Right lung (tissue), 5 donors: Measurements from ENCODE around the gene C11orf71. TPM values are rescaled to one million over a fixed set of nuclear protein-coding genes. Genes with fewer than 3 reads are reported as not detected.

Source experiments
- DNase-seq, 2 donors: peaks; one replicate each; pipeline ENCODE4 v3.0.0-alpha.2; 2013
- polyA plus RNA-seq, 5 donors: library from polyadenylated mRNA; unstranded; fragments of 120-200 nt; gene quantifications; one replicate each; pipeline versions ENCODE4 v1.2.1 to v1.2.3, GENCODE V29; 2013; ENCODE audit warnings: inconsistent platforms in 1 of 5, low replicate concordance in 1 of 5; ENCODE audit not compliant: insufficient read length in 5 of 5, insufficient read depth in 1 of 5

The C11orf71 gene
- polyA plus RNA-seq, 5 donors: 9.3 to 10.4 (median 10.3) TPM

DNA sequence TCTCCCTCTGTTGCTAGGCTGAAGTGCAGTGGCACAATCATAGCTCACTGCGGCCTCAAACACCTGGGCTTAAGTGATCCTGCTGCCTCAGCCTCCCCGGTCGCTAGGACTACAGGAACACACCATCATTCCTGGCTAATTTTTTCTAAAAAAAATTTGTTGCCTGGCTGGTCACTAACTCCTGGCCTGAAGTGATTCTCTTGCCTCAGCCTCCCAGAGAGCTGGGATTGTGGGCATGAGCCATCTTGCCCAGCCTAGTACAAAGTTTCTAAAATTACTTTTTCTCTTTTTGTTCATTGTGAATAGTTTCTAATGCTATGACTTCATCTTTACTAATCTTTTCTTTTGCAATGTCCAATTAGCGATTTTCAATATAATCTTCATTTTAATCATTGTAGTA, 12.6 kb upstream of the C11orf71 start:
- no peak for DNase-seq

DNA sequence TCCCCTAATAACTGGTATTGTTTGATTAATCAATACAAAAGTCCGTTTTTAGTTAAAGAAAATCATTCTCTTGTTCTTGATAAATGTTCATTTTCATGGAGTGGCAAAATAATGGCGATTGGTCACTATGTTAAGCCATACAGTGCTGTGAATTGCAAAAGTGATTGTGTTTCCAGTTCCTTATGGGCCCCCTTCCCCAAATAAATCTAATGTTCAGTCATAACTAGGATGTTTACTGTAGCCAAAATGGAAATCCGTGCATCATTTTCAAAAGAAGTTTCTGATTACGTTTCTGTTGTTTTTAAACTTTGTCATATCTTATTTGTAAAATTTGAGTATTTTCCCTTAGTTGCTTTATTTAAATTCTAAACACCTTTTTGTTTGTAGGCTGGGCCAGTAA, 1.0 kb upstream of the C11orf71 start:
- DNase-seq: peak; percentile 25 to 26

DNA sequence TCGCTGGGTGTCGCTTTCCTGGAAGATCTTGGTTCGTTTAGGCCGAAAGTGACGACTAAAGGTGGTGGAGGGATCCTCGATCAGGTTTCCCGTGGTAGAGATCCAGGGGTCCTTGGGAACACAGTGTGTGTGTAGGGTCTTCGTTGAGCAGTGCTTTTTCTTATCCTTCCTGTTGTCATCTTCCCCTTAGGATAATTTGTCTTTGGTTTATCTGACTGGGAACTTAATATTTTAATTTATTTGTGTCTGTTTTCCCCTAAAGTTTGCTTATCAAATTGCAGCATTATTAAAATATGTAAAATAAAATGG, 558 bp upstream of the C11orf71 start:
- no peak for DNase-seq

DNA sequence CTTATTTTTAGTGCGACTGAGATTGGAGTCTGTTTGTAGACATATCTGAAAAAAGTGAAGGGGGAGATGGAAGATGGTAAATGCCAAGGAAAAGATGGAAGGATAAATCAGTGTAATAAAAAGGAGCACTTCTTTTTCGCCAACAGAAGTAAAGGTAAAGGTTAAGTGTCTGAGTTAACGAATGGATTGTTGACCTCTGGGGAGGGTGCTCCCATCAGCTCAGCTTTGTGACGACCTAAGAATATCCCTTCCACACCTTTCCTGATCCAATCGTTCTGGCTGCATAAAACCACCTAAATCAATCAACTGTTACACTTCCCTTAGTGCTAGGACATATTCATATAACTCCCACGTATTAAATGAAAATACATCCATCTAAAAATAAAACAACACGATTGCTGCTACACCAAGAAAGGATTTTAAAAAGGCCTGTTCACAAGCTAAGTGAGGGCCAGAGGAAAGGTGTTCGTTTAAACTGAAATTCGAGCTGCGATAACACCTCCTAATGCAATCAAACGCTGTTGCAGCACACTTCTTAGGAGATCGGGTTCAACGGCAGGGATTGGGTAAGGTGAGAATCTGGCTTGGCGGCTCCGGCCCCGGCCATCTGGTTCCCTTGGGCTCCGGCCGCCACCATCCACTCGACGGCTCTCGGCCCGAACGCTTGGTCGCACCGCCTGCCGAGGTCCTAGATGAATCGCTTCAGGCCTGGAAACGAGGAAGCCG, 658 bp downstream of the C11orf71 start:
- no peak for DNase-seq

DNA sequence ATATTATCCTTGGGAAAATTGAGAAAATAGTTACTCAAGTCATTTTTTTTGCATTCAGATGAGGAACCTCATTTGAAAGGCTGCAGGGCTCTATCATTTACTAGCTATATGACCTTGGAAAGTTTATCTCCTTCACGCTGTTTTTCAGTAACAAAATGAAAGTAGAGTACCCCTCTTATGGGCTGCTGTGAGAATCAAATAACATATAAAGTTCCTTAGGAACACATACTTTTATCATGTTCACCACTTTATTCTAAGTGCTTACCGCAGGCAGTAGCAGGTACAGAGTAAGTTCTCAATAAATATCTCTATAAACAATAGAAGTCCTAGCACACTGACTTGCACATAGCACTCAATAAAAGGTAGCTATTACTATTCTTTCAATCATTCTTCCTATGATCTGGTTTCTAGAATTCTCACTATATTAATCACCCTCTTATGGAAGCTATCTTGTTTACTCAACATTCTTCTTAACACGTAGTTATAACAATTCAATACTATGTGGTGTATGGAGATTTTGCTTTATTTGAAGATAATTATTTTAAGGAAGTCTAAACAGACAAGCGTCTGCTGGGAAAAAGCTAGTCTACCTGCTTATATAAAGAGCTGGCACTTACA, 1.9 kb downstream of the C11orf71 start:
- DNase-seq: no peak

DNA sequence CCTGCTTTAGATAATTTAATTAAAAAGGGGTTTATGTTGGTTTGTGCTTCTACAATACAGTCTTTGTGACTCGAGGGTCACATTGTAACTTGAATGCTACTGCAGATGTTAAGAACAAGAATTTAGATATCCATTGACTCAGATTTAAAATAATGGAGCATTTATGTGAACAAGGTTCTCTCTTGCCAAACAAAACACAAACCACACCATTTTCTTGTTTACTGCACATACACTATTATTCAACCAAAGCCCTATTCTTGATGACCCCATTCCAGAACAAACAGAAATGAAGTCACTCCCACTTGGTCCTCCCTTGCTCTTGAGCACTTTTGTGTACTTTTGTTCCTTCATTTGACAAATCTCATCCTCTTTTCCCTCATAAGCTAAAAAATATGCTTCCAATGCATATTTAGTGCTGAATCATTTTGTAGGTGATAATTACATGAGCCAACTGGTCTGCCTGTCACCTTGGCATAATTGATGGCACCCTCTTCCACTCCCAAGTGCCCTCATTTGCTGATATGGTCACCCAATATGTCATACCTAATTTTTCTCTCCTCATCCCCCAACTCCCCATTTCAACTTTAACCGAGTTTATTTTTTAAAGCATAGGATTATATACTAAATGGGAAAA, 2.8 kb downstream of the C11orf71 start:
- no peak for DNase-seq

DNA sequence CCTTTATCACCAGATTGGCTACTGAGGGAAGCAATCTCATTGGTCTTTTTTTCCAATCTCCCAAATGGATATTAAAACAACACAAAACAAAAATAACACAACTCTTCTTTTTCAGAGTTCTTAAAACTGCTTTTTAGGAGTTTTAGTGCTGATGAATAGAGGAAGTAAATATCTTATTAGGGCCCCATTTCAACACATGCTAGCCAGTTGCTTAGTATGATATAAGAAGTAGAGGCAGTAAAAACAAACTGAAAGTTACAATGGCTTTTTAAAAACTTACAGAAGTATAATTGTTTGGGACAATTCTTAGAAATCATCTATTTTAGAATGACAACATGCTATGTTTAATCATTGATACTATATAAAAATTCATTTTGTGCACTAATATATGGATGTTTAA, 3.4 kb downstream of the C11orf71 start:
- no peak for DNase-seq

DNA sequence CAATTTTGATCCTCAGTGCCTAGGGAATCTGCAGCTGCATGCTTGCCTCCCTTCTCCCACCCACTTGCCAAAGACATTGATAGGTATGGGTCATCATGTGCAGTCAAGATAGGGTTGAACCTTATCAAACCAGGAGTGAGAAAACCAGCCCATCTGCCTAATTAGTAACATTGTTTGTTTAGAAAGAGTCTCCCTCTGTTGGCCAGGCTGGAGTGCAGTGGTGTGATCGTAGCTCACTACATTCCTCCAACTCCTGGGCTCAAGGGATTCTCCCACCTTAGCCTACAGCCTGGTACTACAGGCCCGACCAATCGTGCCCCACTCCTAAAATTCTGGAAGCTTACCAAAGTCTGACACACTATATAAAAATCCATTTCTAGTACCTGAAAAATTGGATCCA, 4.6 kb downstream of the C11orf71 start:
- no peak for DNase-seq

DNA sequence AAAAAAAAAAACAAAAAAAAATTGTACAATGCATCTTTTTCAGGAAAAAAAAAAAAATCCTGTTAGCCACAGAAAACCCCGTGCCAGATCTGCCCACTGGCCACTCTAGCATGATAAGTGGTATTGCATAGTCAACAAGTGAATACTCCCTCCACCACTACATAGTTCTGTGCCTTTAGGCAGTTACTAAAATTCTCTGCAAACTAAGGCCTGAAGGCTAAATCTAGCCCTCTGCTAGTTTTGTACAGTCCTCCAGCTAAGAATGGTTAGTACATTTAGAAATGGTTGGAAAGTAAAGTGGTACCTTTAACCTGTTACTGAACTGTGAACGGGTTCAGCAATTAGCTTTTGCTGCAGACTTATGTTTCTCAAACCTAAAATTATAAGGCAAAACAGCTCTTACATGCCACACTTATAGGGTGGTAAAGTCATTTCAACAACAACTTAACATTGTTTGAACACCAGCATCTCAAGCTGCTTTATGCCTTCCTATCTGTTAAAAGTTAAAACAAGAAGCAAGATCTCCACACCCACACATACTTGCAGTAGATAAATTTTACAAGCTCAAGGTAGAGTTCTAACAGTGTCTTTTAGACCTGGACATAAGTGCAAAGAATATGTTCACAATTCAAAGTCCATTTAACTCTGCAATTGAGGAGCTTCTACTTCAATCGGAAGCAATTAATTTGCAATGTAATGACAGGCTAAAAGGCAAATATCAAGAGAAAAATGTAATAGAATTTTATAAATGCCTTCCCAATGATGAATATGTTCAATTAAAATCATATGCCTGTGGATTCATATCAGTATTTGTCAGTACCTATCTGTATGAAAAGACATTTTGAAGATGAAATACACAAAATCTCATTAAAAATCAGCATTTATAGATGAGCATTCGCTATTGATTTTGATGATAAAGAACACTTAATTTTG, 7.3 kb downstream of the C11orf71 start:
- DNase-seq: no peak

DNA sequence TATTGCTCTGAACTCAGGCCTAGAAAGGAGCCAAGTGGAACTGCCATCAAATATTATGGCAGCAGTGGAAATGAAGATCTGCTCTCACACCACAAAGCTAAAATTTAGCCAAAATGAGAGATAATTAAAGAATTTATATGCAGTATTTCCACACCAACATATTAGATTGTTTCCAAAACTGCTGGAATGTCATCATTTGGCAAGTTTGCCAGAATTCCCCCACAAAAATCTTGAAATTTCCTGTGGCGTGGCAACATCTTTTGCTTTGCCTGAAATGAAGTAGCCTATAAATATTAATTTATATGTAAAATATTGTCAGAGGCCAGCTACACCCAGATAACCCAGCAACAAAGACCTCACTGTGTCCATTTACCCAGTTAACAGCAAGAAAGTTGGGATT, 13.8 kb downstream of the C11orf71 start:
- no peak for DNase-seq

DNA sequence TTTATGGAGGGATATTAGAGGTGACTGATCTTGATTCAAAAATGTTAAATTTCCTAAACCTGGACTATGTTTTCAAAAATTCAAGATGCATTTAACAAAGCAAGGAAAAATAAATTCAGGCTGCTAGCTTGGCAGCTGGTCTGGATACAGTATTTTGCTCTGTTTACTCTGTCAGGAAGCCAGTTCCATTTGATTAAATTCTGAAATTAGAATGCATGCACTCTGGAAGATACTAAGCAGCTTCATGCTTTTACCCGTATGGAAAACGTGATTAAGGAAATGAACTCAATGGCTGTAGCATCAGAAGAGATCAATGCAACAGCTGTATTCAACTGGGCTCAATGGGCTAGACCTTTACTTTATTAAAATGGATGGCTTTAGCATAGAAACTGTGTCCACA, 14.2 kb downstream of the C11orf71 start:
- DNase-seq: no peak

DNA sequence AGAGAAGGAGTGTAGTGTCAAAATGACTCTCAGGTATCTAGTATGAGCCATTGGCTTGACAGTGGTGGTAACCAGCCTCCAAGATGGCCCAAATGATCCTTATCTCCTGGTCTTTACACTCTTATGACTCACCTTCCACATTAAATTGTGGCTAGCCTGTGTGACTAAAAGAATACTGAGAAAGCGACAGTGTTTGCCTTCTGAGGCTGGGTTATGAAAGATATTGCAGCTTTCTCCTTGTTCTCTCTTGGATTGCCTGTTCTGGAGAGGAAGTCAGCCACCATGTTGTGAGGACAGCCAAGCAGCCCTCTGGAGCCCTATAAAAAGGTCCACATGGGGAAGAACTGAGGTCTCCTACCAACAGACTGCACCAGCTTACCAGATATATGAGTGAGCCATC, 15.8 kb downstream of the C11orf71 start:
- DNase-seq: no peak

DNA sequence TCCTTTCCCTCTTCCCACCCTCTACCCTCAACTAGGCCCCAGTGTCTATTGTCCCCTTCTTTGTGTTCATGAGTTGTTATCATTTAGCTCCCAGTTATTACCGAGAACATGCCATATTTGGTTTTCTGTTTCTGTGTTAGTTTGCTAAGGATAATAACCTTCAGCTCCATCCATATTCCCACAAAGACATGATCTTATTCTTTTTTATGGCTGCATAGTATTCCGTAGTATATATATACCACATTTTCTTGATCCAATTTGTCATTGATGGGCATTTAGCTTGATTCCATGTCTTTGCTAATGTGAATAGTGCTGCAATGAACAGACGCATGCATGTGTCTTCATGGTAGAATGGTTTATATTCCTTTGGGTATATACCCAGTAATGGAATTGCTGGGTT, 17.8 kb downstream of the C11orf71 start:
- DNase-seq: no peak

DNA sequence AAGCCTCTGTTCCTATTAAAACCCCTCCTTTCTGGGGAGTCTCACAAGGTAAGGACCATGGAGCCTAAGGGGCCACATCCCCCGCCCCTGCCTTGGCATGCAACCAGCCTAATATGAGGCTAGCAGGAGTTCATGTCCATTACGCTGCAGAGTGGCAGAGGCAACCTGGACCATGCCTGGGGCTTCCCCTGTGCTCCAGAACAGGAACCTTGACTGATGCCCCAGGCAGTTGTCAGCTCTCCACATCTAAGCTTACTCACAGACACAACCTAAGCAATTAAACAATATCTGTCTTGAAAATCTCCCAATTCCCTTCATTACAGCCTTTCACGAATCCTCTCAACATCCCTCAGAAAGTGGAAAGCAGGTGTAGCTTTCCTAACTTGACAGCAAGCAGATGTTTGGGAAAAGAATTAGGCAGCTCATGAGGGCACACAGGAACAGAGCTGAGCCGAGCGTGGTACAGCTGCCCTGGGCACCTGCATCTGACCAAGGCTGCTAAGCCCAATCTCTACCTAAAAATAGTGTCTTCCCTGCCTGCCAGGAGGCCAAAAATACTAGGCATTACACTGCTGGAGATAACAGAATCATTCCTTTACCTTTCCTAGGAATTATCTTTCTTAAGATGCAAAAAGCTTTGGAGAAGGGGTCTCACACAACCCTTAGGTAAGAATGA, 20.8 kb downstream of the C11orf71 start:
- DNase-seq: no peak

DNA sequence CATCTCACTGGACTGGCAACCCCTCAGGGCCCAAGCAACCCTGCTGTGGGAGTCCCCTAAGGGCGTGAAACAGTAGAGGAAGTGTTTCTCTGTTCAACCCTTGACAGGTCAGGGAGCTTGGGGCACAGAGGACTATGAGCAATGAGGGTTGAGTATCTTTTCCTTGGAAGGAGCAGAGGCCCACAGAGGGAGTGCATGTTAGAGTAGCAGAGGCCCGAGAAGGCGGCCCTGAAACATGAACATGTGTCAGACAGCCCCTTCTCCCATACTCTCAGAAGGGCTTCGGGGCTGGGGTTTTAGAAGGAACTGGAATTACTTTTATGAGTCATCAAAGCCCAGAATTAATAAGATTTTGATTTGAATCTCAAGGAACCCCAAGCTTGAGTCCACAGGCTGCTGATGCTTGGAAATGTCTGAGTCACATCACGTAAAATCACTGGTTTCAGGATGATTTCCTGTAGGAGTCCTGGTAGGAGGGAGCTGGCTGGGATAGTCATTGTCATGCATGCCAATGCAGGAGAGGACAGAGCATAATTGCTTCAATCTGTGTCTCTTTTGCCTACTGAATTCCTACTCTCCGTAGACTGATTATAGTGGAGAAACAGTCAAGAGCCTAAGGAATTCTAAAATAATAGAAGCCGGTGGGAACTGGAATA, 22.6 kb downstream of the C11orf71 start:
- no peak for DNase-seq

DNA sequence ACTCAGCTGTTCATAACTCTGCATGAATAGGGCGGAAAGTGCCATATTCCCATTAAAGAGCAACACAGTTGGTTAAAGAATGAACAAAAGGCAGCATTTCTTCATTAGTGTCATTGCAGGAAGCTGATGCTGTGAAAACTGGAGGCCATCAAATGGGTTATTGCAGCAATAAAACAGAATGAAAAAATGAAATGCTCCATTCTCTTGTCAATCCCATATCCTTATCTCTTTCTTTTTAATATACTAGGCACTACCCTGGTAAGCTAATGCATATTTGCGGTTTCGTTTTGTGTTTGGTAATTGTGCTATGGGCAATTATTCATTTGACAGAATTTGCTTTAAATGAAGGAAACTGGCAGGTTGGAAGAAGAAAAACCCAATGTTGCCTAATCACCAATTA, 25.3 kb downstream of the C11orf71 start:
- DNase-seq: no peak

DNA sequence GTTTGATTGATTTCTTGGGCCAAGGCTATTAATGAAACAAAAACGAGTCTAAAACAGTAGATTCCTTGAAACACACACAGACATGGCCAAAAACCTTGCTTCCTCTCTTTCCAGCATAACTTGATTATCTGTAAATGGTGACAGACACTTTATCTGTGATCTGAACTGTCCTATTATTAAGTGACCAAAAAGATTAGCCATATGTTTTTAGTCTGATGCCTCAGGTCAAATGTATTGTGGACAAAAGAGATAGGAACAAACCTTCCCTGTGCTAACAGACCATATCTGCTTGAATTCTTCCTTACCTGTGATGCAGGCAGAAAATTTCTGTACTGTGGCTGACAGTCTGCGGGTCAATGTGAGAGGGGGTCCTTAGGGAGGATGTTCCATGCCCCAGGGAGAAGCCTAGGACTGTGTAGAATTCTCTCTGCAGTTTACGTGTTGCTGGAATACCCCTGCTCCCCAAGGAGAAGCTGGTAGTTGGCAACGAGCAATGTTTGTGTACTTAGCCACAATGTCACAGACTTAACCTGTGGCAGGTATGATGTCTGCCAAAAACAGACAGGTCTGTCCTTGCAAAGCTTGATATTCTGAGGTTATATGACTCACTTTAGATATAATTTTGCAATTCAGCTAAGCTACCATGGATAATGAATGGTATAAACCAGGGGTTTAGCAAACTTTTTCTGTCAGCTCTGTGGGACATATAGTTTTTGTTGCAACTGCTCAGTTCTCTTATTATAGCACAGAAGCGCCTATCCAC, 31.2 kb downstream of the C11orf71 start:
- DNase-seq: no peak

DNA sequence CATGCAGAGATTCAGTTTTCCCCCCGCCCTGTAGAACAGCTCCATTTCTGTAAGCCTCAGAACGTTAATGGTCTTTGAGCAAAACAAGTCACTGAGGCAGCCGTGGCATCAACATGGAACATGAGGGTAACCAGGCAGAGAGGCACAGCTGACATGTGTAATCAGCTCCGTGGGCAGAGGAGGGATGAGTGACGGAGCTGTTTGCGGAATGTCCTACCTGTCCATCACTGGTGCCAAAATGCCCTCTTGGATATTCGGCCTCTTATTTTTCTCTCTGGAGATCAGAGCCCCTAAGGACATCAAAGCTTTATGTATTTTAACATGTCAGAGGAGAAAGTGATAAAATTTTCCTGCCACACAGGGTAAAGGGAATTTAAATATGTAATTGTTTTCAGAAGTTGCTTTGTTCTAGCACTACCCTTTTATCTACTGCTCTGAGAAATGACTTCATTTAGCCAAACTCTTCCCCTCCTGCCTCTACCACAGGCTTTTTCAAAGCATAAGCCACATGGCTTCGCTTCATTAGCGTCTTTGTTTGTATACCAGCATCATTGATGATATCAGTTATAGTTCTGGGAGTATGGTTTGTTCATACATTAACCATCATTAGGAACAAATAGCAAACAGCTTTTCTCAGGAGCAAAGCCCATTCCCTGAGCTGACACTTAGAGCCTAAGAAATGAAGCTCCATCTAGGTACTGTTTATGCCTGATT, 32.9 kb downstream of the C11orf71 start:
- DNase-seq: no peak

DNA sequence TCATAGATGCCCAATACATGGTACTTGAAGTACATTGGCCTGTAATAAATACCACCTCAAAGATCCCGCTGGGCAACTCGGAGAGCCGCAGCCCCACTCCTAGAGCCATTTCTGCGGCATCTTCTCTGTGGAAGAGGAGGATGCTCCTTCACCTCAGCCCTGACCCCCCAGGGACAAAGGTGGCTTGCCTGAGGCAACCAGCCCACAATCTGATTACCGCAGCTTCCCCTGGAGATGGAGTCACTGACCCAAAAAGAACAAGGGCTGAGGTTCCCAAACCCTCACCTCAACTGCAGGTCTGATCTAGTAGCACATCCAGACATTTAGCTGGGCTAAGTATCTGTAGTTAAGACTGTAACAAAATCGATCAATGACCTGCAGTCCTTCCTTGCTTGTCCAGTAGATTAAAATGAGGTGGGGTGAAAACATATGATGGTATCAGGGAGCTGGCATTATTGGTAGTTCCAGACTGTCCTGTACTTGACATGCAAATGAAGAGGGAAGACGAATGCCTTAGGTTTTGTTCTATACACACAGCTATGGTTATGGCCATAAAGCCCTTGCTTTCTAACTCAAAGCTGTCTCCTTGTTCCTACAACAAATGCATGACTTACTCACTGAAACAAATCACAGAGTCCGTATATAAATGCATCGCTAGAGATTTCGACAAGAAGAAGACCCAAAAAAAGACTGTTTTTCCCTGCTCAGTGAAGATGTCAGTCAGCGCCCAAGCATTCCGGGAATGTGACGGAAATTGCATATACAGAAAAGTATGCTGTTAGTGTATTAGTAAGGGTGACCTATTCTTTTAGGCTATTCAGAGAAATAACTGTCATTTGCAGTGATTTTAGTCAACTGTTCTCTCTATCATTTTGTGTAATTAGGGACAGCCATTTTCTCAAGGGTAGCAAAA, 33.7 kb downstream of the C11orf71 start:
- DNase-seq: no peak
